ENCODE measurements around the gene FLCN.

Gene FLCN

DNA sequence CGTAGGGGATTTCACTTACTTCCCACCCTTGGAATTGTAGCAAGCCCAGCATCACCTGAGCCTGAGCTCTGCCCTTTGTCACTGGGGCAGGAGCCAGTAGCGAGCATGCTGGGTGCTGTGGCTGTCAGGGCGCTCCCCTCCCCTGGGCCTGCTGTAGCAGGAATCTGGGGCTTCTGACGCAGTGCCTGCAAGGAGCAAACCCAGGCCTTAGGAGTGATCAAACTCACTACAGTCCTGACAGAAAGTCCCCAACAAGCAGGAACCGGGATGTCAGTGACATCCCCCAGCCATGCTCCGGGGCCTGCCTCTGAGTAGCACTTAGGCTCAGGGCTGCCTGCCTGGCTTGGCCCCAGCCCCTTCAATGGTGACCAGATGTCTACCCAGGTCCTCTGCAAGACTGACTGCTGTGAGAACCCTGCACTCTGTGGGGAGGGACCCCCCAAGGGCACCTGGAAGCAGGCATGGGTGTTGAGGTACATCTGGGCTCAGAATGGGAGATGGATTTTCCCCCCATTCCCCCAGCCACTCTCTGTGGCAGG, 54.3 kb downstream of the FLCN start:
- DNase-seq: no peak

DNA sequence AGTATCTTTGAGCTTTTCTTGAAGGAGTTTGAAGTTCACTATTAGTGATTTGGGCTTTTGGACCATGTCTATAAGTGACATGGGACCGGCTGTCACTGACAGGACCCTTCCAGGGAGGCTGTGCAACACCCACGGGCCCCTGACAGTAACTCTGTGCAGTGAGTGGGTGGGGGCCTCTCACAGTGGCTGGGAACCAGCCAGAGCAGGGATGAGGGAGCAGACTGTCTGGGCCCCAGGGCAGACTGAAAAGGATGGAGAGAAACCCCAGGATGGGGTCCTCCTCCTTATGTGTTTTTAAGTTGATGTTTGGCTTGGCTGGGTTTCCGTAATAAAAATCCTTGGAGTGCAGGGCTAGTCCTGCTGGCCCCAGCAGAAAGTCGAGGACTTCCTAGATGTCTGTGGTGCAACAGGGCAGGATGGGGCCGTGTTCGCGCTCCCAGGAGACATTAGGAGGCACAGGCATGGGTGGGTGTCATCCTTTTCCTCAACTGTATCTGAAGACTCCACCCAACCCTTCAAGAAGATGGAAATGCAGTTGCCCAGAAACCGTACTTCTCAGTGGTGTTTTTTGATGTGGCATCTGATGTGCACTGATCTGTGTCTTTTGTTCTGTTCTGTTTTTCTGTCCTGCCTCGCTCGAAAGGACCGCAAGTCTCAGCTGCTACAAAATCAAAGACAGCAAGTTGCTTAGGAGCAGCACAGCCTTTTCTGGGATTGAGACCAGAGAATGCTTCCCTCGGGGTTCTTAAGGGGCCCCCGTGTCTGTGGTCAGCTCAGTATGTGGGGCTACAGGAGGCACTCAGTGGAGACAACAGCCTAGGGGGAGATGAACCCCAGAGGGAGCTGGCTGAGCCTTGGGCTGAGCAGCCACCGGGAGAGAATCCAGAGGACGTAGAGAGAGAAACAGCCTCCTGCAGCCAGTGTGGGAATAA, 55.0 kb downstream of the FLCN start:
- peak; percentile 41 for DNase-seq

DNA sequence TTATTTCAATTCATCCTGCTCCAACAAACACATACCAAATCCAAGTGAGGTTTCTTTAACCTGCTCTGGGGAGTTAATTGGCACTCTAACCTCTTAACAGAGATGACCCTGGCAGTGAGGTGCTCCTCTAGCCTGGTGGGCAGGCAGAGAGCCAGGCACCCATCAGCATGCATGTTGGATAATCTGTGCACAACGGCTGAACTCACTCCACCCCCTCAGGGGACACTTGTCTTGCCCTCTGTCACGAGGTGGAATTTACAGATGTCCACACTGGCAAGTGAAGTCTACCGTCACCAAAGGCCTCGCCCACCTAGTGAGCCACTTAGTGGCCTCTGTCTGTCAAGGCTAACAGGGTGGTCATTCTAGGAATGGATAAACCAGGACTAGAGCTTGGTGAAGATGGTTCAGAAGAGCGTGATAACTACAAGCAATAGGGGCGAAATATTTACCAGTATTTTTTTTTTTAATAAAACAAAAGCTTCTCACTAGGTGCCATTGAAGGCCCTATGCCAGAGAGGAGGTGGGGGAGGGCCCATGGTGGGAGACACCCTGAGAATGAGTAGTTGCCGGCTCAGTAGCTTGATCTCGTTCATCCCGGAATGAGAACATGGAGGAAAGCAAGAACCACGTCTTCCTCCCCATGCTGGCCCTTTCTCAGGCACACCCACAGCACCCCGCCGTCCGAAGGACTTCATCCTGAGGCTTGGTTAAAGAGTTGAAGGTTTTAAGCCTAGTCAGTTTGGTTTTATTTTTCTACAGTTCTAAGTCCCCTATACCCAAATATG, 56.0 kb downstream of the FLCN start:
- DNase-seq: no peak

DNA sequence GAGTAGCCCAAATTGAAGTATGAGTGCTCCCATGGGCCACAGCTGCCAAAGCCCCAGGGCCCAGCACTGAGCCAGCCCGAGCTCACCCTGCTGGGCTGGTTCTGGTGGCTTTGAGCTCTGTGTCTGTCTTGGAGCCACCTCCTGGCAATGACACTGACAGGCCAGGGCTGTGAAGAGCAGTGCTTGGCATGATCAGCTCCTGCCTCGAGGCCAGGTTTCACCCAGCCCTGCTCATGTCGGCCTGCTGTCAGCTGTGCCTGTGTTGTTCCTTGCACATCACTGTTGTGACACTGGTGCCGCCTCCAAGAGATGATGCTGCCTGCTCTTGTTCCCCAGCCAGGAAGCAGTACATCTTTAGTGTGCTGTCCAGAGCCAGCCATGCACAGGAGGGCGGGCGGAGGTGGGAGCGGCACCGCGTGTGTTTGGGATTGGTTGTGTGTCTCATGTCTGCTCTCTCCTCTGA, 56.8 kb downstream of the FLCN start:
- DNase-seq: no peak

DNA sequence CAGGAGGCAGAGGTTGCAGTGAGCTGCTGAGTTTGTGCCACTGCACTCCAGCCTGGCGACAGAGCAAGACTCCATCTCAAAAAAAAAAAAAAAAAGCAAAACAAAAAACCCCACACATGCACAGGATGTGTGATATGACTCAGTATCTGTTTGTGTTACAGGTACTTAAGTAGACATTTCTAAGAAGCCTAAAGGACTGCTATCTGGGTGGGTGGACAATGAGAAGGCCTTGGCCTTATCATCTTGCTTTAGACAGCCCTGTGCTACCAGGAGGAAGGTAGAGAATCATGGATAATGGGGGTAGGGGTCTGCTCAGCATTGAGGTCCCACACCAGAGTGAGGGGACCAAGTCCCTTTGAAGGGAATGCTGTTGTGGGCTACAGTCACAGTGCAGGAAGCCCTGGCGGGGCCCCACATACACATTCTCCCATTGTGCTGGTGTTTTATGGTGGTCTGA, 57.6 kb downstream of the FLCN start:
- no peak for DNase-seq

DNA sequence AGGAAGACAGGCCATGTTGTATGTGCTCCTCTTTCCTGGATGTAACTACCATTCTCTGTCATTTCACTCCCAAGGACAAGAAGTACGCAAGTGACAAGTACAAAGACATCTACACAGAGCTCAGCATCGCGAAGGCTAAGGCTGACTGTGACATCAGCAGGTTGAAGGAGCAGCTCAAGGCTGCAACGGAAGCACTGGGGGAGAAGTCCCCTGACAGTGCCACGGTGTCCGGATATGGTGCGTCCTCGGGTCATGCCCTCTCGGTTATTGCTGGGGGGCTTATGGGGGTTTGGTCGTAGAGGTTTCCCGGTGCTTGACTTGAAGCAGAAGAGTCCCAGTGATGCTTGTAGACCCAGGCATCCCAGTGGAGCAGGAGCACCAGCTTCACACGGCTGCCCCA, 59.8 kb downstream of the FLCN start:
- DNase-seq: no peak

DNA sequence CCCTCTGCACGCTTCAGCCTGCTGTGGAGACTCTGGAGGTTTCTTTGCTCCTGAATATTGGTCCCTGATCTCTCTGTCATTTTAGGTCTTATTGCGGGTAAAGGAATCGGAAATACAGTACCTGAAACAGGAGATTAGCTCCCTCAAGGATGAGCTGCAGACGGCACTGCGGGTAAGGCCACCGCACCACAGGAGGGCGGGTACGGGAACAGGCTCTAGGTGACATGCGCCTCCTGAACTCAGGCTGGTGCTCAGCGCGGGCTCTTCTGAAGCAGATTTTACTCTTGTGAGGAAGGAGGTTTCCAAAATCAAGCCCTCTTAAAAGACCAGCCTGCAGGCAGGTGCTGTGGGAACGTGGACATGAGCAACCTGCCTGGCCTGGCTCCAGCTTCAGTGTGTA, 60.6 kb downstream of the FLCN start:
- DNase-seq: no peak

DNA sequence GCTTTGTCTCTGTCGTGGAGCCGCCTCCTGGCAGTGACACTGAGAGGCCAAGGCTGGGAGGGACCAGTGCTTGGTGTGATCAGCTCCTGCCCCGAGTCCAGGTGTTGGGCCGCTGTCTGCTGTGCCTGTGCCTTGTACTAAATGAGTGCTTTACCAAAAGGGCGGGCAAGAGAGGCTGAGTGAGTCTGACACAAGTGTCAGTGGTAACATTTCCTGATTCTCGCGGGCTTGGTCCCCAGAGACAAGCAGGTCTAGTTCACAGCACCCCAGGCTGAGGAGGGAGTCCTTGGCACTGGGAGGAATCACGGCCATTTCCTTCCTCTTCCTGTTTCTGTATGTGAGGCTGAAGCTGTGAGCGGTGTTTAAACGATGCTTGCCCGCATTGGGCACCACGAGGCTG, 61.1 kb downstream of the FLCN start:
- DNase-seq: no peak

DNA sequence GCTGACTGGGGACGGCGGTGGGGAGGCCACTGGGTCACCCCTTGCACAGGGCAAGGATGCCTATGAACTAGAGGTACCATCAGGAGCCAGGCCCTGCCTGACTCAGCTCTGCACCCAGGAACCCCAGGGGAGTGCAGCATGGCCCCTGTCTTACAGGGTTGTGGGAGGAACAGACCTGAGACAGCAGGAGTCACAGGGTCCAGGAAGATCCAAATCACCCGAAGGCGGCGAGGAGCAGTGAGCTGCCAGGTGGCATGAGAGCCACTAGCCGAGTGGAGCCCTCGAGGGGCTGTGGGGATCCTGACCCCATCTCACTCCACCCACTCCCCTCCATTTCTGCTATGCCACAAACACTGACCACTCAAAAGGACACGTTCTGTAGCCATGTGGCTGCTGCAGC, 61.6 kb downstream of the FLCN start:
- no peak for DNase-seq

DNA sequence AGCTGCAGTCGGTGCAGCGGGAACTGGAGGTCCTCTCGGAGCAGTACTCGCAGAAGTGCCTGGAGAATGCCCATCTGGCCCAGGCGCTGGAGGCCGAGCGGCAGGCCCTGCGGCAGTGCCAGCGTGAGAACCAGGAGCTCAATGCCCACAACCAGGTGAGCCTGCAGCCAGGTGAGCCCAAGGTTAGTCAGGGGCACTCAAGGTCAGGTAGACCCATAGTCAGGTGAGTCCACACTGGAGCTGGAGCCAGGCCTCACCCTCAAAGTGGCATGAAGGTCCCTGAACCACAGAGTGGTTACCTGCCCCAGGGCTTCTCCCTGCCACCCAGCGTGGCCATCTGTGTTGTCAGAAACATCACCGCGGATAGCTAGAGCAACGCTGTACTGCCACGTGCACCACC, 63.0 kb downstream of the FLCN start:
- no peak for DNase-seq

DNA sequence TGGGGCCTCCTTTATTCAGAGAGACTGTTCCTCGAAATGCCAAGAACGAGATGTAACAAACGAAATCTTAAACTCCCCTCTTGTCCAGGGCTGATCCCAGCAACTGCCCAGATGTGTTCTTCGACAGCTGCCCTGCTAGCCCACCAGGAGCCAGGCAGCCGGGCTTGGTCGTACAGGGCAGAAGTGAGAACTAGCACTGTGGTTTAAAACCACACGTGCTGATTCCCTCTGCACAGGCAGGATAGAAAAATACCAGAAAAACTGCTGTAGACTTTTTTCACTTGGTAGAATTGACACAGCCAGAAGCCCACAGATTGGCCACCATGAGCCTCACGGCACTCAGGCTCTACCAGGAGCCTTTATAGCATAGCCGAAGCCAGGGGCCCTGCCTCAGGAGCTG, 64.0 kb downstream of the FLCN start:
- DNase-seq: no peak

DNA sequence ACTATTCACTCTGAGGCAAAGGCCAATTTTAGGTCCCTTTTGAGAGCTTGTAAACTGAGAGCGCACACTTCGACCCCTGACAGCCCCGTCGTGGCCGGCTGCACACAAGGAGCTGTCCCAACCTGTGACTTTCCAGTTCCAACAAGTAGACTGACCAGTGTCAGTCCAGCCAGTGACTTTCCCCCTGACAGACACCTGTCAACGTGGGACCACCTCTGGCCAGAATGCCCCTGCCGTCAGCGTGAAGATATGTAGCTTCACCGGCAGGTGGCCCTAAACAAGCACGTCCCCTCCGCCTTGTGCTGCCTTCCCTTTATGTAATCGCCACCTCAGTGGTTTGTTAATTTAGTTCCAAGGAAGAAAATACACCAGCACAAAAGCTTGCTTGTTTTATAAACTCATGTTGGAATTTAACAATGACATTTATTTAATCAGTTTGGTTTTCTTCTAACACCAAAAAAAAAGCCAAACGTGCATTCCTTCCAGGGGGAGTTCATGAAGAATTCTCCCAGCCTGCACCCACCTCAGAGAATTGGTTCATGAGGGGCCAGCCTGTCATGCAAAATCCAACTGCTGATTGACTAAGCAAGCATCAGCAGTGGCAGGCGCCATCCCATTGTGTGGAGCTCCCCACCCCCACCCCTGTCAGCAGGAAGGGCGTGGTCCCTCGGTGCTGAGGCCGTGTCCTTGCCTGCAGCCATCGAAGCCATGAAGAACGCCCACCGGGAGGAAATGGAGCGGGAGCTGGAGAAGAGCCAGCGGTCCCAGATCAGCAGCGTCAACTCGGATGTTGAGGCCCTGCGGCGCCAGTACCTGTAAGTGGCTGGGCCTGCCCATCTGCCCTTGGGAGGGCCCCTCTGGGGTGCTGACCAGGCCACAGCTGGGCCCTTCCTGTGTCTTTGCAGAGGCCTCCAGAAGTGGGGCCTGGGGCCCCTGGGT, 64.7 kb downstream of the FLCN start:
- no peak for DNase-seq

DNA sequence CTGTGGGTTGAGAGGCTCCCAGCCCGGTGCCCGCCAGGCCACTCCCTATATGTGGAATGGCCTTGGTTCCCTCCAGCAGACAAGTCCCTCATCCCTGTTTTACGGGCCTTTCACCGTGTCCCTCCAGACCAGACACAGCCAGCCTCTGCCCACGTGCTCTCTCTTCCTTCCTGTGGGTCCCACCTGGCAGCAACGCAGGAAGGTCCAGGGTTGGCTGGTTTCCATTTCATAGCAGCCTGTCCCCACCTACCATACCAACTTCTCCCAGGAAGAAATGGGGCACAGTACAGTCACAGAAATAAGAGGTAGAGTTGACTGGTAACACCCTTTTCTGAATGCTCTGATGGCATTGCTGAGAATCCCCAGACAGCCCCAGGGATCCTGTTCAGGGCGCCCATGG, 65.8 kb downstream of the FLCN start:
- DNase-seq: no peak

DNA sequence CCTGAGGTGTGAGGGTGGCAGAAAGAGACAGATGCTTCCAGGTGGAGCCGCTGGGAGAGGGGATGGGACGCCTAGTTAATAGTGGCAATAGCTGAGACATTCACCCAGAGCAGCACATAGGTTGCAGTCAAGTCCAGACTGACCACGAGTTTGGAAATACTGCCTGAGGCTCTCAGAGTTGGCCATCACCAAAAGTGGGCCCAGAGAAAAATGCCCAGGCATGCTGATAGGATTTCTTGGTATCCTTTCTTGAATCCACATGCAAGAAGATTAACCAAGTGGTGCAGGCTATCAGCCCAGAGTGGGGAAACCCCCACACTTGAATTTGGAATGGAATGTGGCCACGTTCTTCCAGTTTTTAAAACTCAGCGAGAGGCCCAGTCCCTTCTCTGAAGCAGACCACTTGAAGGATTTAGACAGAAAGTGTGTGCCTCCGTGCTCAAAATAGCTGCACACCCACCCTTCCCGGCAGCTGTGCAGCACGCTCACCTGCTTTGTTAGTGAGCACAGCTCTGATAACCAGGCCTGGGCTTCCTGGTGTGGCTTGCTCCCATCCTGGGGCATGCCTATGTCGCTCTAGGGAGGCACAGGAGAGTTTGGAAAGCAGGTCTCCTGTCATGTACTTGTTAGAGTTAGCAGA, 66.5 kb downstream of the FLCN start:
- DNase-seq: no peak

DNA sequence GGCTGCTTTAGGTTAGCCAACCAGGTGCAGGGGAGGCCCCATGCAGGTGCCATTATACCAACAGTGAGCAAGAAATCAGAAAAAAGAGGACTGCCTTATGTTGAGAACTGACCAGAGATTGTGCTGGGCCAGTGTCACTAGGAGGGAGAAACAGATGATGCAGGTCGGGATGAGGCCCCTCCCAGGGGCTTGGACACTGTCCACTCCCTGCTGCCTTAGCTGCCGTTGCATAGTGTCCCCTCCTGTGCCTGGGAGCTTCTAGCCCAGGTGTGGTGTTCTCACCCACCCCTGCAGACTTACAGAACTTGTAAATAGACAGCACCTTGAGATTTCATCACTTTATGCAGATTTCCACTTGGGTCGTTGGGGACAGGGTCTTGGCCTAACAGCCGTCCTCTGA, 67.6 kb downstream of the FLCN start:
- DNase-seq: no peak

DNA sequence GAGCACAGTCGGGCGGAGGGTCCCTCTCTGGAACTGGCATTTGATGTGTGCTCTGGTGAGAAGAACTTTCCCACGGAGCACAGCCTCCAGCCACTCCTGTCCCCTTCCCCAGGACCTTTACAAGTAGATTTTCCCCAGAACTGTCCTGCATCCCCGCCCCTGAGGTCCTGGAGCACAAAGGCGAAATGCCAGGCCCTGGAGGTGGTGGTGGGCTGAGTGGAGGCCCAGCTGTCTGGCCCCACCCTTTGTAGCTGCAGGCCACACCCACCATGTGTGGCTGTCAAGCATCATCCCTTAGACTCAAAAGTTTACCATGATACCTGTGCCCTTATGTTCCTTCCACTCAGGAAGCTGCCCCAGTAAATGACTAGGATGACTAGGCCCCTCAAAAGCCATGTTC, 68.6 kb downstream of the FLCN start:
- no peak for DNase-seq

DNA sequence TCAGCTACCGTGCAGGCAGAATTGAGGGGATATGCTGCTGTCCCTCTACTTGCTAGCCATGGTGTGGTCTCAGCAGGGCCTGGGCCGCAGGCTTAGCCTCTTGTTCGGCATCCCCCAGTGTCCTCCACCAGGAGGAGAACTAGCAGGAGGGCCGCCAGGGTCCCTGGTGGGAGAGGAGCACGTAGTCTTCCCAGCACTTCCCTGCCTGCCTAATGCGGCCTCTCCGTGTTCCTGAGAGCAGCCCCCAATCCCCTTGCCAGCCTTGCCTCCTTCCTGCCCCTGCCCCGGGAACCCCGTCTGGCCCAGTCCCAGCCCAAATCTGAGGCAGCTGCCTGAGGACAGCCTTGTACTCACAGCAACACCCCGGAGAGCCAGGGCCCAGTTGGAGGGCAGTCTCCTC, 69.0 kb downstream of the FLCN start:
- no peak for DNase-seq

DNA sequence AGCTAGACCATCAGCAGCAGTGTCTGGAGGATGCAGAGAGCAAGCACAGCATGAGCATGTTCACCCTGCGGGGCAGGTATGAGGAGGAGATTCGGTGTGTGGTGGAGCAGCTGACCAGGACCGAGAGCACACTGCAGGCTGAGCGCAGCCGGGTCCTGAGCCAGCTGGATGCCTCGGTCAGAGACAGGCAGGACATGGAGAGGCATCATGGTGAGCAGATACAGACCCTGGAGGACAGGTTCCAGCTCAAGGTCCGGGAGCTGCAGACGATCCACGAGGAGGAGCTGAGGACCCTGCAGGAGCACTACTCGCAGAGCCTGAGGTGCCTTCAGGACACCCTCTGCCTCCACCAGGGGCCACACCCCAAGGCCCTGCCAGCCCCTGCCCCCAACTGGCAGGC, 69.6 kb downstream of the FLCN start:
- DNase-seq: no peak

DNA sequence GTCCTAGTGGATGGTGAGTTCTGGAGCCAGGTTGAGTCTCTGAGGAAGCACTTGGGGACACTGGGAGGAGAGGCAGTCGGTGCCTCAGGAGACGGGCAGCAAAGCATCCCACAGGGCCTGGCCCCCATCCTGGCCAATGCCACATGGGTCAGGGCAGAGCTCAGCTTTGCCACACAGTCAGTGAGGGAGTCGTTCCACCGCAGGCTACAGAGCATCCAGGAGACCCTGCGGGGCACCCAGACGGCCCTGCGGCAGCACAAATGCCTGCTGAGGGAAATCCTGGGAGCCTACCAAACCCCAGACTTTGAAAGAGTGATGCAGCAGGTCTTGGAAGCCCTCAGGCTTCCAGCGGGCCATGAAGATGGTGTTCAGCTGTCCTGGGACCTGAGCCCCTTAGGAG, 70.5 kb downstream of the FLCN start:
- DNase-seq: no peak

DNA sequence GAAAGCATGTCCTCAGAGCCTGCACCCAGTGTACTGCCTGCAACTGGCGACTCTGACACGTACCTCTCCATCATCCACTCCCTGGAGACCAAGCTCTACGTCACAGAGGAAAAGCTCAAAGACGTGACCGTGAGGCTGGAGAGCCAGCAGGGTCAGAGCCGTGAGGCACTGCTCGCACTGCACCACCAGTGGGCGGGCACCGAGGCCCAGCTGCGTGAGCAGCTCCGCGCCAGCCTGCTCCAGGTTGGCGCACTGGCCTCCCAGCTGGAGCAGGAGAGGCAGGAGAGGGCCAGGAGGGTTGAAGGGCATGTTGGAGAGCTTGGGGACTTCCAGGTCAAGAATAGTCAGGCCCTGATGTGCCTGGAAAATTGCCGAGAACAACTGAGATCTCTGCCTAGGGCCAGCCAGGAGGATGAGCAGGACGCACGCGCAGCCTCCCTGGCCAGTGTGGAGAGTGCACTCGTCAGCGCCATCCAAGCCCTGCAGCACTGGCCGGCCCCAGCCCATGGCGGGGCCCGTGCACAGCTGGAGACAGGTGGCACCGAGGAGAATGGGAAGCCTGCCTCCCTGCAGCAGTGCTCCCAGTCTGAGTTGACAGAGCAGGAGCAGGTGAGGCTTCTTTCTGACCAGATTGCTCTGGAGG, 71.2 kb downstream of the FLCN start:
- DNase-seq: no peak

DNA sequence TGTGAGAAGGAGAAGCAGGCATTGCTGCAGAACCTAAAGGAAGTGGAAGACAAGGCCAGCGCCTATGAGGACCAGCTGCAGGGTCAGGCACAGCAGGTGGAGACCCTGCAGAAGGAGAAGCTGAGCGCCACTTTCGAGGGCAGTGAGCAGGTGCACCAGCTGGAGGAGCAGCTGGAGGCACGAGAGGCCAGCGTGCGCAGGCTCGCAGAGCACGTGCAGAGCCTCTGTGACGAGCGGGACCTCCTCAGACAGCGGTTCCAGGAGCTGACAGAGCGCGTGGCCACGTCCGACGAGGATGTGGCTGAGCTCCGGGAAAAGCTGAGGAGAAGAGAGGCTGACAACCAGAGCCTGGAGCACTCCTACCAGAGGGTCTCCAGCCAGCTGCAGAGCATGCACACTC, 72.3 kb downstream of the FLCN start:
- DNase-seq: no peak

DNA sequence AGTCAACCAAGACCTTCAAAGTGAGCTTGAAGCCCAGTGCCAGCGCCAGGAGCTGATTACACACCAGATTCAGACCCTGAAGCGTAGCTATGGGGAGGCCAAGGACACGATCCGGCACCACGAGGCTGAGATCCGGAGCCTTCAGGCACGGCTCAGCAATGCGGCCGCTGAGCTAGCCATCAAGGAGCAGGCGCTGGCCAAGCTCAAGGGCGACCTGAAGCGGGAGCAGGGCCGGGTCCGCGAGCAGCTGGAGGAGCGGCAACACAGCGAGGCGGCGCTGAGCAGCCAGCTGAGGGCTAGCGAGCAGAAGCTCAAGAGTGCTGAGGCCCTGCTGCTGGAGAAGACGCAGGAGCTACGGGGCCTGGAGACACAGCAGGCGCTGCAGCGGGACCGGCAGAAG, 72.8 kb downstream of the FLCN start:
- no peak for DNase-seq
